SK-N-SH (cell line): Measurements from ENCODE around the gene BAZ1B. TPM values are rescaled to one million over a fixed set of nuclear protein-coding genes. Genes with fewer than 3 reads are reported as not detected.
A peak's percentile ranks its signal among the peaks of the same experiment; 100 is the strongest.

Experiments used
- CTCF ChIA-PET: fragments of 300-600, 350-600 bp; formaldehyde crosslinking; extraction: SDS; loops from one replicate; lab custom pipeline; 2021; lab: Yijun Ruan, JAX
- POLR2A ChIA-PET: fragments of 350-600 bp; sonication (Branson Sonifier 250); formaldehyde crosslinking; extraction: SDS; loops from one replicate; lab custom pipeline; 2020; ENCODE audit warnings: antibody characterized with exemption, inconsistent platforms; lab: Yijun Ruan, JAX
- DNase-seq: peaks from one replicate; pipeline ENCODE4 v3.0.0; 2012
- H2AFZ ChIP-seq: fragments of 200-600 bp; sonication (generic); 2 replicates; pipeline ENCODE4 v1.8.1; 2016; ENCODE audit warnings: antibody characterized with exemption, mild to moderate bottlenecking, low read depth
- H3F3A ChIP-seq: fragments of 200-600 bp; sonication (generic); replicated peaks from 2 replicates; pipeline ENCODE3; 2016; ENCODE audit warnings: antibody characterized with exemption, mild to moderate bottlenecking; ENCODE audit not compliant: insufficient read depth
- H3K27ac ChIP-seq, 2 experiments: fragments of 200-500 bp in 1 of 2; fragments of 200-600 bp in 1 of 2; sonication (Bioruptor generic) in 1 of 2; sonication (generic), shearing (Covaris generic) in 1 of 2; 2 replicates each; pipeline versions ENCODE4 v1.5.1 to v1.6.1; 2014 to 2016; ENCODE audit warnings: low read depth in 2 of 2, inconsistent platforms in 1 of 2, low read length in 1 of 2, mild to moderate bottlenecking in 1 of 2, mixed read lengths in 1 of 2
- H3K27me3 ChIP-seq: fragments of 200-600 bp; sonication (generic), shearing (Covaris generic); 2 replicates; pipeline ENCODE4 v1.6.1; 2016; ENCODE audit warnings: mixed run types; ENCODE audit not compliant: insufficient read depth
- H3K36me3 ChIP-seq, 2 experiments: fragments of 200-500 bp in 1 of 2; fragments of 200-600 bp in 1 of 2; sonication (Bioruptor generic) in 1 of 2; sonication (generic) in 1 of 2; replicated peaks in 1 of 2; 2 replicates each; pipeline versions ENCODE3 to v1.5.1; 2014 to 2016; ENCODE audit warnings: low read length in 1 of 2, mild to moderate bottlenecking in 1 of 2; ENCODE audit not compliant: insufficient read depth in 2 of 2, control insufficient read depth in 1 of 2
- H3K4me1 ChIP-seq, 2 experiments: fragments of 200-500 bp in 1 of 2; fragments of 200-600 bp in 1 of 2; sonication (Bioruptor generic) in 1 of 2; sonication (generic), shearing (Covaris generic) in 1 of 2; 2 replicates each; pipeline versions ENCODE4 v1.5.1 to v1.6.1; 2014 to 2016; ENCODE audit warnings: low read depth in 1 of 2, low read length in 1 of 2, mixed run types in 1 of 2; ENCODE audit not compliant: insufficient read depth in 2 of 2, control insufficient read depth in 1 of 2
- H3K4me2 ChIP-seq: fragments of 200-600 bp; sonication (generic), shearing (Covaris generic); 2 replicates; pipeline ENCODE4 v1.6.1; 2017; ENCODE audit warnings: mixed run types
- H3K4me3 ChIP-seq, 2 experiments: fragments of 200-500 bp in 1 of 2; fragments of 200-600 bp in 1 of 2; sonication (Bioruptor generic) in 1 of 2; sonication (generic), shearing (Covaris generic) in 1 of 2; 2 replicates each; pipeline versions ENCODE4 v1.5.1 to v1.8.1; 2014 to 2016; ENCODE audit warnings: low read depth in 2 of 2, inconsistent platforms in 1 of 2, low read length in 1 of 2, mild to moderate bottlenecking in 1 of 2, mixed read lengths in 1 of 2, moderate library complexity in 1 of 2
- H3K79me2 ChIP-seq: fragments of 200-600 bp; sonication (generic); 2 replicates; pipeline ENCODE4 v1.8.1; 2017; ENCODE audit warnings: mild to moderate bottlenecking; ENCODE audit not compliant: insufficient read depth
- H3K9ac ChIP-seq: fragments of 200-600 bp; sonication (generic); 2 replicates; pipeline ENCODE4 v1.6.1; 2017; ENCODE audit warnings: mixed run types
- H3K9me2 ChIP-seq: fragments of 200-600 bp; sonication (generic); 2 replicates; pipeline ENCODE4 v1.6.1; 2017; ENCODE audit warnings: mixed run types
- H3K9me3 ChIP-seq: fragments of 200-600 bp; sonication (generic); 2 replicates; pipeline ENCODE4 v1.6.1; 2017; ENCODE audit warnings: mixed run types, mild to moderate bottlenecking, moderate library complexity
- H4K20me1 ChIP-seq: fragments of 200-600 bp; sonication (generic); 2 replicates; pipeline ENCODE4 v1.6.1; 2017; ENCODE audit warnings: mild to moderate bottlenecking, mixed run types; ENCODE audit not compliant: insufficient read depth
- CHD2 ChIP-seq: fragments of 150-350 bp; IDR thresholded peaks from 2 replicates; pipeline ENCODE4 v1.6.1; 2018; ENCODE audit warnings: low read length; ENCODE audit not compliant: partially characterized antibody
- FOSL2 ChIP-seq: IDR thresholded peaks from 2 replicates; pipeline ENCODE4 v1.4.0; 2012; ENCODE audit warnings: low read depth, mild to moderate bottlenecking, moderate library complexity, borderline replicate concordance
- GABPA ChIP-seq: IDR thresholded peaks from 2 replicates; pipeline ENCODE4 v1.4.0; 2012; ENCODE audit warnings: low read depth, mild to moderate bottlenecking
- JUND ChIP-seq: IDR thresholded peaks from 2 replicates; pipeline ENCODE4 v1.4.0; 2012
- MEF2A ChIP-seq: IDR thresholded peaks from 2 replicates; pipeline ENCODE4 v1.4.0; 2012; ENCODE audit warnings: low read depth, borderline replicate concordance
- POLR2AphosphoS5 ChIP-seq: IDR thresholded peaks from 2 replicates; pipeline ENCODE4 v1.6.1; 2012; ENCODE audit warnings: low read depth, low read length
- RAD21 ChIP-seq: IDR thresholded peaks from 2 replicates; pipeline ENCODE4 v1.6.1; 2012; ENCODE audit warnings: mild to moderate bottlenecking, low read length
- RFX5 ChIP-seq: IDR thresholded peaks from 2 replicates; pipeline ENCODE4 v1.6.1; 2012; ENCODE audit warnings: mild to moderate bottlenecking, improper control_type of control experiment, low read length
- SIN3A ChIP-seq: IDR thresholded peaks from 2 replicates; pipeline ENCODE4 v1.6.1; 2012; ENCODE audit warnings: low read depth, mild to moderate bottlenecking, low read length, moderate library complexity, borderline replicate concordance
- WGBS: methylation state at CpG from one replicate; pipeline ENCODE4 v1.1.6; 2017; ENCODE audit warnings: low lambda C conversion rate; 5-methylcytosine and 5-hydroxymethylcytosine counted together
- polyA plus RNA-seq, 3 experiments: library from polyadenylated mRNA; depleted of rRNA; stranded (reverse); fragments of >200 nt; gene quantifications; 2 replicates each; pipeline ENCODE4 v1.2.3, GENCODE V29; 2012
- TF ChIP-seq, protein P1 (sequence below): fragments of 150-350 bp; IDR thresholded peaks from 2 replicates; pipeline ENCODE4 v1.6.1; 2017; ENCODE audit warnings: antibody characterized with exemption, low read length, low read depth, borderline replicate concordance
- TF ChIP-seq, protein P2 (sequence below): IDR thresholded peaks from 2 replicates; pipeline ENCODE4; 2012
- TF ChIP-seq, protein P3 (sequence below): IDR thresholded peaks from 2 replicates; pipeline ENCODE4 v1.4.0; 2012; ENCODE audit warnings: low read depth

Gene BAZ1B
- polyA plus RNA-seq, 1 of the 3 experiments (the other 2 are of a cell fraction): 20.9 TPM

DNA sequence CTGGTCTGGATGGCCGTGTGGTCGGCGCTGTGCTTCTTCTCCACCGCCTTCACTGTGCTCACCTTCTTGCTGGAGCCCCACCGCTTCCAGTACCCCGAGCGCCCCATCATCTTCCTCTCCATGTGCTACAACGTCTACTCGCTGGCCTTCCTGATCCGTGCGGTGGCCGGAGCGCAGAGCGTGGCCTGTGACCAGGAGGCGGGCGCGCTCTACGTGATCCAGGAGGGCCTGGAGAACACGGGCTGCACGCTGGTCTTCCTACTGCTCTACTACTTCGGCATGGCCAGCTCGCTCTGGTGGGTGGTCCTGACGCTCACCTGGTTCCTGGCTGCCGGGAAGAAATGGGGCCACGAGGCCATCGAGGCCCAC, 87.4 kb downstream of the BAZ1B start:
- peaks cover 0 to 7% of the 10 kb centered on the region in 2 experiments for H3K36me3 ChIP-seq
- WGBS: 98% methylated on average over 23 of the region's 26 CpGs
- H4K20me1 ChIP-seq: no peaks in the 10 kb centered on the region; the same call in 1 of the 2 replicates
- H3K27ac ChIP-seq: no peak overlapping the region
- CTCF ChIA-PET: interaction anchor here (1.0 to 9.2 kb wide), 6 partner anchors 12 to 111 kb away, joined by 3 to 67 read pairs (median 16); no protein-coding TSS in a partner anchor
- peaks cover 8% of the 10 kb centered on the region for H3F3A ChIP-seq
- no peaks in the 10 kb centered on the region for H3K9me2 ChIP-seq
- POLR2A ChIA-PET: no interaction called here
- TF ChIP-seq GABPA (no peak), RFX5 (no peak), RAD21 (no peak), SIN3A (no peak), MEF2A (no peak), JUND (no peak), POLR2AphosphoS5 (no peak), FOSL2 (no peak)
- TF ChIP-seq, protein P1, sequence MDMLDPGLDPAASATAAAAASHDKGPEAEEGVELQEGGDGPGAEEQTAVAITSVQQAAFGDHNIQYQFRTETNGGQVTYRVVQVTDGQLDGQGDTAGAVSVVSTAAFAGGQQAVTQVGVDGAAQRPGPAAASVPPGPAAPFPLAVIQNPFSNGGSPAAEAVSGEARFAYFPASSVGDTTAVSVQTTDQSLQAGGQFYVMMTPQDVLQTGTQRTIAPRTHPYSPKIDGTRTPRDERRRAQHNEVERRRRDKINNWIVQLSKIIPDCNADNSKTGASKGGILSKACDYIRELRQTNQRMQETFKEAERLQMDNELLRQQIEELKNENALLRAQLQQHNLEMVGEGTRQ: no peak
- TF ChIP-seq, protein P2, sequence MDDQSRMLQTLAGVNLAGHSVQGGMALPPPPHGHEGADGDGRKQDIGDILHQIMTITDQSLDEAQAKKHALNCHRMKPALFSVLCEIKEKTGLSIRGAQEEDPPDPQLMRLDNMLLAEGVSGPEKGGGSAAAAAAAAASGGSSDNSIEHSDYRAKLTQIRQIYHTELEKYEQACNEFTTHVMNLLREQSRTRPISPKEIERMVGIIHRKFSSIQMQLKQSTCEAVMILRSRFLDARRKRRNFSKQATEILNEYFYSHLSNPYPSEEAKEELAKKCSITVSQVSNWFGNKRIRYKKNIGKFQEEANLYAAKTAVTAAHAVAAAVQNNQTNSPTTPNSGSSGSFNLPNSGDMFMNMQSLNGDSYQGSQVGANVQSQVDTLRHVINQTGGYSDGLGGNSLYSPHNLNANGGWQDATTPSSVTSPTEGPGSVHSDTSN: no peak
- no peaks in the 10 kb centered on the region for H3K79me2 ChIP-seq
- no peak overlapping the region for H3K4me2 ChIP-seq
- H3K9ac ChIP-seq: no peak overlapping the region
- H3K4me3 ChIP-seq: no peak overlapping the region
- no peaks in the 10 kb centered on the region for H3K9me3 ChIP-seq
- H2AFZ ChIP-seq: no peak overlapping the region
- no peak for DNase-seq
- H3K4me1 ChIP-seq: peaks cover 0 to 20% of the 10 kb centered on the region in 2 experiments; a peak in 2 of 4 replicates
- H3K27me3 ChIP-seq: no peaks in the 10 kb centered on the region

DNA sequence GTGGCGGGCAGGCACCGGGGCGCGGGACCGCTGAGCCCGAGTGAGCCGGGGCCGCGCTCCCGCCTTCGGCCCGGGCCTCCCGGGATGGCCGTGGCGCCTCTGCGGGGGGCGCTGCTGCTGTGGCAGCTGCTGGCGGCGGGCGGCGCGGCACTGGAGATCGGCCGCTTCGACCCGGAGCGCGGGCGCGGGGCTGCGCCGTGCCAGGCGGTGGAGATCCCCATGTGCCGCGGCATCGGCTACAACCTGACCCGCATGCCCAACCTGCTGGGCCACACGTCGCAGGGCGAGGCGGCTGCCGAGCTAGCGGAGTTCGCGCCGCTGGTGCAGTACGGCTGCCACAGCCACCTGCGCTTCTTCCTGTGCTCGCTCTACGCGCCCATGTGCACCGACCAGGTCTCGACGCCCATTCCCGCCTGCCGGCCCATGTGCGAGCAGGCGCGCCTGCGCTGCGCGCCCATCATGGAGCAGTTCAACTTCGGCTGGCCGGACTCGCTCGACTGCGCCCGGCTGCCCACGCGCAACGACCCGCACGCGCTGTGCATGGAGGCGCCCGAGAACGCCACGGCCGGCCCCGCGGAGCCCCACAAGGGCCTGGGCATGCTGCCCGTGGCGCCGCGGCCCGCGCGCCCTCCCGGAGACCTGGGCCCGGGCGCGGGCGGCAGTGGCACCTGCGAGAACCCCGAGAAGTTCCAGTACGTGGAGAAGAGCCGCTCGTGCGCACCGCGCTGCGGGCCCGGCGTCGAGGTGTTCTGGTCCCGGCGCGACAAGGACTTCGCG, 88.0 kb downstream of the BAZ1B start:
- H2AFZ ChIP-seq: peak overlapping the region; percentile 95; the same call in 1 of the 2 replicates
- H4K20me1 ChIP-seq: no peaks in the 10 kb centered on the region
- no peaks in the 10 kb centered on the region for H3K9me3 ChIP-seq
- peaks cover 0 to 3% of the 10 kb centered on the region in 2 experiments for H3K36me3 ChIP-seq
- H3K4me2 ChIP-seq: peak overlapping the region; percentile 71; the same call in 1 of the 2 replicates
- H3K4me1 ChIP-seq: peaks cover 0 to 26% of the 10 kb centered on the region in 2 experiments; a peak in 2 of 4 replicates
- WGBS: 90% methylated on average over 70 of the region's 110 CpGs
- DNase-seq: no peak
- ChIA-PET CTCF (interaction anchor here (1.0 to 9.2 kb wide), 4 partner anchors 18 to 110 kb away, joined by 3 to 67 read pairs (median 20); no protein-coding TSS in a partner anchor), POLR2A (no interaction called here)
- peak overlapping the region; percentile 45 to 61; a peak in 3 of 4 replicates for H3K4me3 ChIP-seq
- no peaks in the 10 kb centered on the region for H3K27me3 ChIP-seq
- TF ChIP-seq CHD2: no peak
- TF ChIP-seq, protein P3, sequence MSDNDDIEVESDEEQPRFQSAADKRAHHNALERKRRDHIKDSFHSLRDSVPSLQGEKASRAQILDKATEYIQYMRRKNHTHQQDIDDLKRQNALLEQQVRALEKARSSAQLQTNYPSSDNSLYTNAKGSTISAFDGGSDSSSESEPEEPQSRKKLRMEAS: peak; percentile 65; the same call in 1 of the 2 replicates
- TF ChIP-seq, protein P1: no peak
- H3F3A ChIP-seq: peaks cover 4% of the 10 kb centered on the region
- H3K27ac ChIP-seq: no peak overlapping the region
- no peak overlapping the region; the same call in 1 of the 2 replicates for H3K9ac ChIP-seq
- no peaks in the 10 kb centered on the region for H3K9me2 ChIP-seq
- H3K79me2 ChIP-seq: no peaks in the 10 kb centered on the region
